Adipocyte (in vitro differentiated cells): ENCODE measurements around the gene ZDHHC13.

Source experiments
- DNase-seq: peaks from one replicate; pipeline ENCODE4 v3.0.0-alpha.2; 2015; ENCODE audit warnings: low read depth
- H3K27me3 ChIP-seq: replicated peaks from 2 replicates; pipeline ENCODE4 v1.7.0; 2013; ENCODE audit warnings: mild to moderate bottlenecking, low read length, moderate library complexity; ENCODE audit not compliant: control insufficient read depth, insufficient read depth
- H3K36me3 ChIP-seq: 2 replicates; pipeline ENCODE4 v1.7.0; 2013; ENCODE audit warnings: low read length, mild to moderate bottlenecking, moderate library complexity; ENCODE audit not compliant: control insufficient read depth, insufficient read depth, severe bottlenecking
- H3K4me1 ChIP-seq: 2 replicates; pipeline ENCODE4 v1.7.0; 2013; ENCODE audit warnings: mild to moderate bottlenecking, low read length, moderate library complexity; ENCODE audit not compliant: control insufficient read depth, insufficient read depth
- H3K4me3 ChIP-seq: 2 replicates; pipeline ENCODE4 v1.7.0; 2013; ENCODE audit warnings: mild to moderate bottlenecking, low read length, moderate library complexity
- H3K9ac ChIP-seq: 2 replicates; pipeline ENCODE4 v1.7.0; 2013; ENCODE audit warnings: mild to moderate bottlenecking, low read length, moderate library complexity
- H3K9me3 ChIP-seq: 2 replicates; pipeline ENCODE4 v1.7.0; 2013; ENCODE audit warnings: mild to moderate bottlenecking, low read length, moderate library complexity; ENCODE audit not compliant: control insufficient read depth

Gene ZDHHC13

GRCh38 chr11:19209617-19210370 is 92.8 kb downstream of the ZDHHC13 start:
- DNase-seq: no peak
- H3K27me3 ChIP-seq: peaks cover 48% of the 10 kb centered on the region
- H3K4me3 ChIP-seq: no peak overlapping the region
- H3K9ac ChIP-seq: no peak overlapping the region
- no peaks in the 10 kb centered on the region for H3K4me1 ChIP-seq
- no peaks in the 10 kb centered on the region for H3K36me3 ChIP-seq
- no peaks in the 10 kb centered on the region for H3K9me3 ChIP-seq

GRCh38 chr11:19216021-19216420 is 99.1 kb downstream of the ZDHHC13 start:
- no peaks in the 10 kb centered on the region for H3K9me3 ChIP-seq
- H3K4me3 ChIP-seq: no peak overlapping the region
- peaks cover 41% of the 10 kb centered on the region for H3K27me3 ChIP-seq
- DNase-seq: no peak
- H3K4me1 ChIP-seq: no peaks in the 10 kb centered on the region
- H3K36me3 ChIP-seq: no peaks in the 10 kb centered on the region
- no peak overlapping the region for H3K9ac ChIP-seq

DNA sequence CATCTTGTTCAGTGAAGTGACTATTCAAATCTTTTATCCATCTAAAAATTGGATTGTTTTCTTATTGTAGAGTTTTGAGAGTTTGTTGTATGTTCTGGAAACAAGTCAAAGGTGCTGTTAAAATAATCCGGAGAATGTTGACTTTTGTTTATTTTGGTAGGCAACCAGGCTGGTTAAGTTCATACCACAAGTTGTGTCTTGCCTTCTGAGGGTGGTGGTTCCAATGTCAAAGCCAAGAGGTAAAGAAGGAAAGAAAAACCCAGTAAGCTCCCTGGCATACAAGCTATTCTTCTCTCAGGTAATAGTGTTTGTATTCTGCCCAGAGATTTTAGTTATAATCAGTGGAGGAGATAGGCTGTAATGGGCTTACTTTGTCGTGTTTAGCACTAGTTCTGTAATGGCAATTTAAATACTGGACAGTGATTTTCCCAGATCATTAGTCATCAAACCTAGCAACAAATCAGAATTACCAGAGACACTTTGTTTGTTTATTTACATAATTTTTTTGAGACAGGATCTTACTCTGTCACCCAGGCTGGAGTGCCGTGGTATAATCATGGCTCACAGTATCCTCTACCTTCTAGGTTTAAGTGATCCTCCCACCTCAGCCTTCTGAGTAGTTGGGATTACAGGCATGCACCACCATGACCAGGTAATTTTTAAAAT is 99.9 kb downstream of the ZDHHC13 start:
- Histone ChIP-seq H3K4me1 (no peaks in the 10 kb centered on the region), H3K9me3 (no peaks in the 10 kb centered on the region), H3K9ac (no peak overlapping the region), H3K36me3 (no peaks in the 10 kb centered on the region), H3K27me3 (peaks cover 39% of the 10 kb centered on the region), H3K4me3 (no peak overlapping the region)
- no peak for DNase-seq

GRCh38 chr11:19218216-19218615 is 101.2 kb downstream of the ZDHHC13 start:
- no peak overlapping the region for H3K4me3 ChIP-seq
- no peak overlapping the region for H3K9ac ChIP-seq
- peaks cover 31% of the 10 kb centered on the region for H3K27me3 ChIP-seq
- H3K4me1 ChIP-seq: no peaks in the 10 kb centered on the region
- H3K9me3 ChIP-seq: no peaks in the 10 kb centered on the region
- no peak for DNase-seq
- no peaks in the 10 kb centered on the region for H3K36me3 ChIP-seq

- DNase-seq: peak; percentile 5
- no peak overlapping the region for H3K4me3 ChIP-seq
- H3K9ac ChIP-seq: no peak overlapping the region
- H3K4me1 ChIP-seq: no peaks in the 10 kb centered on the region
- no peaks in the 10 kb centered on the region for H3K9me3 ChIP-seq
- H3K36me3 ChIP-seq: no peaks in the 10 kb centered on the region
- peaks cover 27% of the 10 kb centered on the region for H3K27me3 ChIP-seq
Observed at GRCh38 chr11:19218786-19219460, 102.0 kb downstream of the ZDHHC13 start.

DNA sequence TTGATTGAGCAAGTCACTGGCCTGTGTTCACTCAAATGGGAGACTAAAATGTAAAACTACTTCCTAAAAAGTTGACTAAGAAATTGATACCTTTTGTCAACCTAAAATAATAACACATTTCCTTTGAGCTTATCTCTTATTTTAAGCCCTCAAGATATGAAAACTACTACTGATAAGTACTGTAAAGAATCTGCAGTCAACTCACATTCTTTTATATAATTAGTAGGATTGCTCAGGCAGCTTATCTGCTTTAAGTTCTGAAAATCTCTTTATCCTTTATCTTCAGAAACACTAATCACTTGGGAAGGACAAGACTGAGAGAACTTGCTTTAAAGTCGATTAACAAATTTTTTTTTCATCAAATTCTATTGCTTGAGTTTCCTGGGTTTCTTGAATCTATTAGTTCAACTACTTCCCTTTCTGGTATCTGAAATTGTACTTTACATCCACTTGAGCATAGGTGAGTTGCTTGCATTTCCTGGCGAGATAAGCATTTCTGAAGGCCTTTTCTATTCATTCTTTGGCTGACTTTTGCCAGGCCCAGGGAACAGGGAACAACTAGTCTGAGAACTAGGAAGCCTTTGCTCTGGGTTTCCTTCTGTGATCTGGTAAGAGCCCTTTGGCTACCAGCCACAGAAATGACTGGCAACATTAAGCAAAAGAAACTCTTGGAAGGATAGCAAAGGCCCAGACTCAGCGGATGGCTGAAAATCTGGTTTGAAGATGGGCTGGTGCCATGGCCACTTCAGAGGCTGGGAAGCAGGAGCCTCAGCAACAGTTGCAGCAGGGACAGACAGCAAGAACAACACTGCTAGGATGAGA is 104.1 kb downstream of the ZDHHC13 start:
- Histone ChIP-seq H3K36me3 (no peaks in the 10 kb centered on the region), H3K4me1 (no peaks in the 10 kb centered on the region), H3K9ac (no peak overlapping the region), H3K4me3 (no peak overlapping the region), H3K9me3 (no peaks in the 10 kb centered on the region), H3K27me3 (peaks cover 22% of the 10 kb centered on the region)
- DNase-seq: no peak

DNA sequence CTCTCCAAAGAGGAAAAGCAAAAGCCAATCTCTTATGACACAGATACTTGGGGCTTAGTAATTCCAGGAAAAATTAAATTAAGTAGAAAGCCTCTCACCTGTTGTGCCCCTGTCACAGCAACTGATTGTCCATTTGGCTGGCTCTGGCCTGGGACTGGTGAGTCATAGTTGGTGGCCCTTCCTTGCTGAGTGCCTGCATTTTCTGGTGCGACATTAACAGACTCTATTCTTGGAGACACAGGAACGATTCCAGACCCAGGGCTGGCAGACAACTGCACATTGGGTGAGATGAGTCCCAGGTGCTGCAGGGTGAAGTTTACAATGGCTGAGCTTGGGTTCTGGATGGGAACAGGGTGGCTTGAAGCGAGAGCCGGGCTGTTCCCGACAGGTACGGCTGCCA is 108.2 kb downstream of the ZDHHC13 start:
- Histone ChIP-seq H3K9me3 (no peaks in the 10 kb centered on the region), H3K27me3 (no peaks in the 10 kb centered on the region), H3K36me3 (no peaks in the 10 kb centered on the region), H3K4me1 (no peaks in the 10 kb centered on the region), H3K4me3 (no peak overlapping the region), H3K9ac (no peak overlapping the region)
- DNase-seq: no peak

- Histone ChIP-seq H3K36me3 (no peaks in the 10 kb centered on the region), H3K4me1 (no peaks in the 10 kb centered on the region), H3K9ac (no peak overlapping the region), H3K9me3 (no peaks in the 10 kb centered on the region), H3K27me3 (no peaks in the 10 kb centered on the region), H3K4me3 (no peak overlapping the region)
- DNase-seq: no peak
Observed at GRCh38 chr11:19225581-19225980, 108.6 kb downstream of the ZDHHC13 start.
